GM23248 (cell line): ENCODE data around the gene TRRAP. TPM values are rescaled to one million over a fixed set of nuclear protein-coding genes. Genes with fewer than 3 reads are reported as not detected.

Source experiments
- DNase-seq: peaks from one replicate; pipeline ENCODE4 v3.0.0-alpha.2; 2015
- H2AFZ ChIP-seq: fragments of 200-600 bp; sonication (generic); 2 replicates; pipeline ENCODE4 v1.6.1; 2016; ENCODE audit warnings: antibody characterized with exemption
- H3F3A ChIP-seq: fragments of 200-600 bp; sonication (generic); 2 replicates; pipeline ENCODE4 v1.6.1; 2016; ENCODE audit warnings: mild to moderate bottlenecking, antibody characterized with exemption, mixed run types; ENCODE audit not compliant: insufficient read depth
- H3K27ac ChIP-seq: fragments of 200-600 bp; sonication (generic); 2 replicates; pipeline ENCODE4 v1.5.1; 2016; ENCODE audit warnings: mild to moderate bottlenecking
- H3K27me3 ChIP-seq: fragments of 200-600 bp; sonication (generic); replicated peaks from 2 replicates; pipeline ENCODE4 v1.6.1; 2016; ENCODE audit warnings: mild to moderate bottlenecking; ENCODE audit not compliant: insufficient read depth
- H3K36me3 ChIP-seq: fragments of 200-600 bp; sonication (generic); 2 replicates; pipeline ENCODE4 v1.6.1; 2016; ENCODE audit warnings: low read depth, mild to moderate bottlenecking
- H3K4me1 ChIP-seq: fragments of 200-600 bp; sonication (generic); 2 replicates; pipeline ENCODE4 v1.6.1; 2016; ENCODE audit warnings: mild to moderate bottlenecking; ENCODE audit not compliant: insufficient read depth
- H3K4me2 ChIP-seq: fragments of 200-600 bp; sonication (generic); one replicate; pipeline ENCODE4 v1.6.1; 2016; ENCODE audit warnings: mild to moderate bottlenecking; ENCODE audit not compliant: unreplicated experiment
- H3K4me3 ChIP-seq: fragments of 200-600 bp; sonication (generic); 2 replicates; pipeline ENCODE4 v1.5.1; 2016; ENCODE audit warnings: mild to moderate bottlenecking
- H3K79me2 ChIP-seq: fragments of 200-600 bp; sonication (generic); 2 replicates; pipeline ENCODE4 v1.6.1; 2016; ENCODE audit warnings: mild to moderate bottlenecking; ENCODE audit not compliant: insufficient read depth
- H3K9ac ChIP-seq: fragments of 200-600 bp; sonication (generic); 2 replicates; pipeline ENCODE4 v1.6.1; 2016; ENCODE audit warnings: mild to moderate bottlenecking
- H3K9me2 ChIP-seq: fragments of 200-600 bp; sonication (generic); 2 replicates; pipeline ENCODE4 v1.6.1; 2016; ENCODE audit warnings: mixed run types, mild to moderate bottlenecking, moderate library complexity; ENCODE audit not compliant: insufficient read depth
- H3K9me3 ChIP-seq: fragments of 200-600 bp; sonication (generic); one replicate; pipeline ENCODE4 v1.6.1; 2017; ENCODE audit warnings: low read depth
- H4K20me1 ChIP-seq: fragments of 200-600 bp; sonication (generic); 2 replicates; pipeline ENCODE4 v1.6.0; 2016; ENCODE audit not compliant: insufficient read depth
- EZH2 ChIP-seq: fragments of 200-600 bp; sonication (generic); IDR thresholded peaks from 2 replicates; pipeline ENCODE4 v1.6.1; 2018; ENCODE audit warnings: antibody characterized with exemption, mild to moderate bottlenecking; ENCODE audit not compliant: insufficient read depth, poor library complexity, severe bottlenecking
- EZH2phosphoT487 ChIP-seq: fragments of 200-600 bp; sonication (generic); IDR thresholded peaks from 2 replicates; pipeline ENCODE4 v1.6.1; 2018; ENCODE audit warnings: antibody characterized with exemption, moderate library complexity, mild to moderate bottlenecking, low read depth; ENCODE audit not compliant: insufficient read depth
- WGBS, 2 experiments: methylation state at CpG; one replicate each; pipeline ENCODE4 v1.1.6; 2015 to 2017; ENCODE audit warnings: low lambda C conversion rate in 2 of 2, low coverage in 1 of 2; ENCODE audit errors: missing lambda C conversion rate in 2 of 2; 5-methylcytosine and 5-hydroxymethylcytosine counted together
- in situ Hi-C: fragments of 300-500 bp; cut with MboI; formaldehyde crosslinking; loops from 2 replicates; pipeline ENCODE4 v1.15.0; 2020
- polyA plus RNA-seq: library from polyadenylated mRNA; unstranded; fragments of >200 nt; fragmentation: Nextera tagmentation; extraction: Ambion mirVana; gene quantifications from 2 replicates; pipeline ENCODE4 v1.2.1, GENCODE V29; 2016
- total RNA-seq: library from RNA; depleted of rRNA; stranded (reverse); fragments of >200 nt; shearing (Covaris generic); gene quantifications from 2 replicates; pipeline ENCODE4 v1.2.3, GENCODE V29; 2014

Gene TRRAP
- total and polyA plus RNA-seq, 2 experiments from 2014 or later = 4.8 to 11.3 TPM

GRCh38 chr7:99046722-99047121 lies 168.4 kb downstream of the TRRAP start:
- Histone ChIP-seq H2AFZ (no peak overlapping the region), H4K20me1 (no peaks in the 10 kb centered on the region), H3F3A (peaks cover 29% of the 10 kb centered on the region), H3K9ac (no peak overlapping the region), H3K27ac (no peak overlapping the region), H3K36me3 (peaks cover 67% of the 10 kb centered on the region; the same call in 1 of the 2 replicates), H3K4me2 (no peak overlapping the region), H3K4me1 (peaks cover 7% of the 10 kb centered on the region; the same call in 1 of the 2 replicates), H3K27me3 (no peaks in the 10 kb centered on the region), H3K79me2 (peaks cover 21% of the 10 kb centered on the region), H3K4me3 (no peak overlapping the region), H3K9me2 (no peaks in the 10 kb centered on the region), H3K9me3 (no peaks in the 10 kb centered on the region)
- WGBS, 2 experiments = 79 to 80% methylated on average over 8 of the region's 8 CpGs
- no peak for TF ChIP-seq EZH2
- TF ChIP-seq EZH2phosphoT487 = no peak
- in situ Hi-C loops = no loop called here
- no peak for DNase-seq

GRCh38 chr7:99047526-99048077 lies 169.3 kb downstream of the TRRAP start:
- in situ Hi-C loops = no loop called here

GRCh38 chr7:99050971-99051370 lies 172.6 kb downstream of the TRRAP start:
- no peaks in the 10 kb centered on the region for H3K9me3 ChIP-seq
- H3K4me2 ChIP-seq = no peak overlapping the region
- peaks cover 66% of the 10 kb centered on the region for H3K36me3 ChIP-seq
- H3F3A ChIP-seq = peaks cover 9% of the 10 kb centered on the region; the same call in 1 of the 2 replicates
- H2AFZ ChIP-seq = no peak overlapping the region
- H3K27ac ChIP-seq = no peak overlapping the region
- DNase-seq = no peak
- H3K4me3 ChIP-seq = no peak overlapping the region
- in situ Hi-C loops = no loop called here
- H4K20me1 ChIP-seq = no peaks in the 10 kb centered on the region
- H3K79me2 ChIP-seq = 0 out of 2 replicates have a peak, but pooled peaks cover 1% of the 10 kb centered on the region
- TF ChIP-seq EZH2phosphoT487 (no peak), EZH2 (no peak)
- 72 to 73% methylated on average over 2 of the region's 2 CpGs for WGBS, 2 experiments
- no peaks in the 10 kb centered on the region for H3K27me3 ChIP-seq
- peaks cover 7% of the 10 kb centered on the region; the same call in 1 of the 2 replicates for H3K4me1 ChIP-seq
- no peak overlapping the region for H3K9ac ChIP-seq
- no peaks in the 10 kb centered on the region for H3K9me2 ChIP-seq

More at GRCh38 chr7:99047526-99048077, 169.3 kb downstream of the TRRAP start:
- DNase-seq = no peak
- Histone ChIP-seq H3K4me1 (peaks cover 7% of the 10 kb centered on the region; the same call in 1 of the 2 replicates), H3K27me3 (no peaks in the 10 kb centered on the region), H3K27ac (no peak overlapping the region), H2AFZ (no peak overlapping the region), H3K79me2 (peaks cover 19% of the 10 kb centered on the region), H3K36me3 (peaks cover 63% of the 10 kb centered on the region; the same call in 1 of the 2 replicates), H3K4me2 (no peak overlapping the region), H3K9ac (no peak overlapping the region), H4K20me1 (no peaks in the 10 kb centered on the region), H3K9me3 (no peaks in the 10 kb centered on the region), H3F3A (peaks cover 27% of the 10 kb centered on the region), H3K4me3 (no peak overlapping the region), H3K9me2 (no peaks in the 10 kb centered on the region)
- TF ChIP-seq EZH2 (no peak), EZH2phosphoT487 (no peak)
- 96 to 97% methylated on average over 15 of the region's 15 CpGs for WGBS, 2 experiments

DNA sequence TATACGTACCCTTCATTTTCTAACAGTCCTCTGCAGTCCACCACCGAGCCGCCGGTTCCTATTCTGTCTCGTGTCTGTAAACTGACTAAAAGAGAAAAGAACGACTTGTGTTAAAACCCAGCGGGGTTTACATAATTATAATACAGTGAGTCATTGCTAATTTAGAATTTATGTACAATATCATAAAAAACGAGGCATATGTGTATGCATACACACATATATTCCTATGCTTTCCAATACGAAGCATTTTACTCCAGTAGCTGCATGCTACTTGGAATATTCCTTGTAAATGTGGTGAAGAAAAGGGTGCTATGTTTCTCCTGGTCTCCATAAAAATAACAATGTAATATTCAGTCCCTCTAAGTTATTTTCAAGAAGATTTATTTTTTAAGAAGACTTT lies 176.4 kb downstream of the TRRAP start:
- H2AFZ ChIP-seq = no peak overlapping the region
- H4K20me1 ChIP-seq = no peaks in the 10 kb centered on the region

More for the DNA sequence above, 176.4 kb downstream of the TRRAP start:
- in situ Hi-C loops = no loop called here
- Histone ChIP-seq H3K4me1 (peaks cover 7% of the 10 kb centered on the region; the same call in 1 of the 2 replicates), H3K27me3 (no peaks in the 10 kb centered on the region), H3K9ac (no peak overlapping the region), H3K79me2 (peaks cover 17% of the 10 kb centered on the region), H3K9me2 (no peaks in the 10 kb centered on the region), H3K27ac (no peak overlapping the region), H3F3A (peaks cover 9% of the 10 kb centered on the region; the same call in 1 of the 2 replicates), H3K4me3 (no peak overlapping the region), H3K36me3 (peaks cover 67% of the 10 kb centered on the region), H3K4me2 (no peak overlapping the region), H3K9me3 (no peaks in the 10 kb centered on the region)
- 98 to 100% methylated on average over 9 of the region's 9 CpGs for WGBS, 2 experiments
- TF ChIP-seq EZH2 (no peak), EZH2phosphoT487 (no peak)
- DNase-seq = no peak
